Left renal cortex interstitium (tissue), 4 donors: ENCODE results near the gene HCAR3. TPM values are rescaled to one million over a fixed set of nuclear protein-coding genes. Genes with fewer than 3 reads are reported as not detected.
"Not testable (repeated sequence)": the region's sequence is repeated elsewhere in the genome, so short reads cannot be mapped to it uniquely, and the experiment has no call there.

ENCODE experiments used
- DNase-seq, 4 donors: peaks; one replicate each; pipeline ENCODE4 v3.0.0-alpha.2; 2013; ENCODE audit warnings: low read depth in 4 of 4, low spot score in 2 of 4, missing footprints in 1 of 4
- polyA plus RNA-seq, 4 donors: library from polyadenylated mRNA; unstranded; fragments of 120-200 nt; gene quantifications; one replicate each; pipeline ENCODE4 v1.2.1, GENCODE V29; 2013; ENCODE audit not compliant: insufficient read length in 4 of 4

HCAR3 gene
- polyA plus RNA-seq, result under 1 TPM; 0.14 to 0.56 (median 0.34) TPM

DNA sequence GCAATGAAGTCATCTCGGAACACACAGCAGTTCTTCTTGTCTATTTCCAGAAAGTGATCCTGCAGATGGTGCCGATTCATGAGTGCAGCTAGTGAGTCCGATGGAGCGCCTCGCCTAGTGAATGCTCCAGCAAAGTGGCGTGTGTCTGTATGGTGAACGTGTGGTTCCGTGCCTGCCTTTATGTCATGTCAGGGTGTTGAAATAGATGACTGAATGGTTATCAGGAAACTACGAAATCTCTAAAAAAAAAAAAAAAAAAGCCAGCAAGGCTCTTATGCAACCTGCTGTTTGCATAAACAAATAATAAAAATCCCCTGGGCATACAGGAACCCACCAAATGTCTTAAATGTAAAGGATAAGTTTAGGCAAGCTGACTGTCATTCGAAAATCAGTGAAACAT is at the start of gene HCAR3:
TSS of gene HCAR3 (minus strand) at position 154 of the 400 bp plus-strand sequence. CDS start at position 80, 74 bp downstream.
- not testable (repeated sequence) for DNase-seq

DNA sequence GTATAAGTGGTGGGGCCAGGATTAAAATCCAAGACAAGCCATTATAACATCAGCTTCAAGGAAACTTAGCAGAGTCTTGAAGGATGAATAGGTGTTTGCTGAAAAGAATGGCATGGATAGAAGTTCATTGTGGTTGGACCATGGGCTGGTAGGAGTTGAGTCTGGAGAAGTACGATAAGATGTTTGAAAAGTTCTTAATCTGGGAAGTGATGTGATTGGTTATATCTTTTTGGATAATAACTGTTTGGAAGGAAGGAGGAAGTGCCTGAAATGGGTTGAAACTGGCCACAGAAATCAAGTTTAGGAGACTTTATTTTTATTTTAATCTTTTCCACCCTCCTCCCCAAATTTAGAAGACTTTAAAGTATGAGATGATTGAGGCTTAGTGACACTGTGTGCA is 41.0 kb upstream of the HCAR3 start:
- no peak for DNase-seq

DNA sequence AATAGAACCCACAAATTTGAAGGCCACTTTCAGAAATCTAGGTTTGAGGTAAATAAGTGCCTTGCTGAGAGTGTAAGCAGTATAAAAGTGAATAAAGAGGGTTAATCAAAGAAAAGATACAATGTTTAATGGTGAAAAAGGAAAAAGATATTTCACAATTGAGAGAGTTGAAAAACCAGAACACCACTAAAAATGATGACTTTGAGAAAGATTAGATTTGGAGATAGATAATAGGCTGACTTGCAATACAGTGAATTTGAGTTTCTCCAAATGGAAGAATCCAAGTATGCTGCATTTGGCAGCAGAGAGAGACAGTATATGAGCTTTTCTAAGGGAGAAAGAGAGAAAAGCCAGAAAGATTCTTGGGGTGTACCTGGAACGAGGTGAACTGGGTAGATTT is 38.2 kb upstream of the HCAR3 start:
- DNase-seq, result no peak

GRCh38 chr12:122753319-122753650 is 36.7 kb upstream of the HCAR3 start:
- no peak for DNase-seq

DNA sequence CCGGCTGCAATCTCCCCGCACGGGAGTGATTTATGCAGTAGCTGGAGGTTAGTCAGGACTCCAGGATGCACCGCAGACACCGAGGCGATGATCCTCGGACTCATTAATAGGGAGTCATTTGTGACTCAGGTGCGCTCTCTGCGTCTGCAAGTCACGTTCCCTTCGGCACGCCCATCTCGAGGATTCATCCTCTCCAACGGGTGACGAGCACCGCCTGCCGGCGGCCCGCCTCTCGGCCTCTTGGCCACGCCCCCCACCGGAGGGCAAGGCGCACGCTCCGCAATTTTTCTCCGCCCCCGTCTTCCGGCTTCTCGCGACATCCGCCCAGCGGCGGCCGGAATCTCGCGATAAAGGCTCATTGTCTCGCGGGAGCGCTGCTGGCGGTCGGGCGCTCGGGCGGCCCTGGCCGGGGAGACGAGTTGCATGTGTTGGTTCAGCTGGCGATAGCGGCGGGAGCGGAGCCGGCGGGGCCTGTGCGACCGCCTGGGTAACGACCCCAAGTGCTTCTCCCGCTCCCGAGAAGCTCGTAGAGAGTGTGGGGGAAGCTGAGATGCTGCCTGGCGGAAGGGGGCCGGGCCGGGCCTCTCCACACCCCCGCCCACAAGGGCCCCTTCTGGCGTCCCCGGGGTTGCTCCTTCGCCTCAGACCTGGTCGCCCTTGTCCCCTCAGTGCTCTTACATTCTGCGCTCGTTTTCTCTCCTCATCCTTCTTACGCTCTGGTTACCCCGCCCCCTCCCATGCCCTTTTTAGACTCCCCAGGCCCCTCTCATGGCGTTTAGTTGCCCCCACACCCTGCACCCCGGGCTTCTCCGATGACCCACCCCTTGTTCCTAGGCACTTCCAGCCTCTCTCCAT is 36.1 kb upstream of the HCAR3 start, which contains the start of gene DENR:
TSS of gene DENR (plus strand) at position 361 of the 855 bp plus-strand sequence. CDS start 878 bp downstream, outside the sequence.
- DNase-seq, result peak; percentile 86 to 97 (median 93)

- not testable (repeated sequence) for DNase-seq
Observed at GRCh38 chr12:122750781-122751515, 34.3 kb upstream of the HCAR3 start.

GRCh38 chr12:122749569-122750332 is 33.1 kb upstream of the HCAR3 start:
- no peak for DNase-seq

- DNase-seq, result no peak
Observed at GRCh38 chr12:122747224-122748135, 30.9 kb upstream of the HCAR3 start.

DNA sequence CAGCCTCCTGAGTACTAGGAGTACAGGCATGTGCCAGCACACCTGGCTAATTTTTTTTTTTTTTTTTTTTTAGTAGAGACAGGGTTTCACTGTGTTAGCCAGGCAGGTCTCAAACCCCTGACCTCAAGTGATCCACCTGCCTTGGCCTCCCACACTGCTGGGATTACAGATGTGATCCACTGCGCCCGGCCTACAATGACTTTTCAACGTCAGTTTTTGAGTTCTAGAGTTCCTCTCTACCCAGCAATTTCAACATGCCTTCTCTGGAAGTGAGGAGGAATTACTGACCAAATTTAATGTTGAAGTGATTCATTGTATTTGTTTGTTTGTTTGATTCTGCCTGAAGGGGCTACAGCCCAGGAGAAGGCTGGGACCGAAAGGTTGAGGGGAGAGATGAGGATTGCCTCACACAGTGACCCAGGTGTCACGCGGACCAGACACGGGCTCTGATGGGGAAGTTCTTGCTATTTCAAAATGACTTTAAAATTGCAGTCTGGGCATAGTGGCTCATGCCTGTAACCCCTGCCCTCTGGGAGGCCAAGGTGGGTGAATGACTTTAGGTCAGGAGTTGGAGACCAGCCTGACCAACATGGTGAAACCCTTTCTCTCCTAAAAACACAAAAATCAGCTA is 27.4 kb upstream of the HCAR3 start:
- no peak for DNase-seq

DNA sequence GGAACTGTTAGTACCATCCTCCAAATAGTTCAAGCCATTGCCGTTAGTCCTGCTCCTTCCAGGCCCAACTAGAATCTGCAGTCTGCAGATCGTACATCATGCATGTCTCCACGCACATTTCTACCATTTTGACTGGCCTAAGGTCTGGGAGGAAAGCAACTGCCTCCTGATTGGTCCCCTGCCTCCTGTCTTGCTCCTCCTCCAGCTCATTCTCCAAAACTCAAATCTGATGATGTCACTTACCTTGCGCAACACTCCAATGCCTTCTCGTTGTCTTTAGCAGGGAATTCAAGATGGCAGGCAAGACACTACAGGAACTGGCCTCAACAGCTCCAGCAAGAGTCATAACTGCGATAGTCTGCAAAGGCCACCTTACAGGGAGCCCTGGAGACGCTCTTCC is 23.7 kb upstream of the HCAR3 start:
- DNase-seq, result no peak

DNA sequence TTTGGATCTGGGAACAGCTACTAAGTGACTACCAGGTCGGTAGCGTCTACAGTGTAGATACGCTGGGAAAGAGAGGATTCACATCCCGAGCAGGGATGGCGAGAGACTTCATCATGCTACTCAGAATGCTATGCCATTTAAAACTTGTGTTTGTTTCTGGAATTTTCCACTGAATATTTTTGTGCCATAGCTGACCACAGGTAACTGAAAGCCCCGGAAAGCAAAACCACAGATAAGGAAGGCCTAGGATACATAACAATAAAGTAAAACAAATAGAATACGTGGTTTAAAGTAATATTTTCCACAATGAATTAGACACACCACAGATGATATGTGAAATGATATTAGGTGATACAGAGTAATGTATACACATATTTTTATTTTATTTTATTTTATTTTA is 22.0 kb upstream of the HCAR3 start:
- DNase-seq, result no peak

GRCh38 chr12:122732611-122733010 is 16.0 kb upstream of the HCAR3 start:
- DNase-seq, result no peak

GRCh38 chr12:122732170-122732569 is 15.6 kb upstream of the HCAR3 start:
- DNase-seq, result no peak

- peak in 3 of 4 donors; percentile 24 to 50 (median 50) for DNase-seq
Observed at GRCh38 chr12:122730215-122731014, 13.8 kb upstream of the HCAR3 start, which contains the start of gene HCAR1. HCAR1 (minus strand) TSS chr12:122730844; CDS start chr12:122730339, 505 bp downstream.

GRCh38 chr12:122729583-122730214 is 13.1 kb upstream of the HCAR3 start:
- DNase-seq, result no peak

- DNase-seq, result no peak
Observed at GRCh38 chr12:122726080-122726558, 9.5 kb upstream of the HCAR3 start.

- DNase-seq, result no peak
Observed at GRCh38 chr12:122725452-122726079, 9.0 kb upstream of the HCAR3 start.
